Measurements from ENCODE around the gene PSME1. TPM values are rescaled to one million over a fixed set of nuclear protein-coding genes. Genes with fewer than 3 reads are reported as not detected.

The PSME1 gene
- total and polyA plus RNA-seq, 2 of the 13 experiments (the other 11 are each of a cell fraction or from before 2014, with no cell fraction given), result 159 to 608 TPM

DNA sequence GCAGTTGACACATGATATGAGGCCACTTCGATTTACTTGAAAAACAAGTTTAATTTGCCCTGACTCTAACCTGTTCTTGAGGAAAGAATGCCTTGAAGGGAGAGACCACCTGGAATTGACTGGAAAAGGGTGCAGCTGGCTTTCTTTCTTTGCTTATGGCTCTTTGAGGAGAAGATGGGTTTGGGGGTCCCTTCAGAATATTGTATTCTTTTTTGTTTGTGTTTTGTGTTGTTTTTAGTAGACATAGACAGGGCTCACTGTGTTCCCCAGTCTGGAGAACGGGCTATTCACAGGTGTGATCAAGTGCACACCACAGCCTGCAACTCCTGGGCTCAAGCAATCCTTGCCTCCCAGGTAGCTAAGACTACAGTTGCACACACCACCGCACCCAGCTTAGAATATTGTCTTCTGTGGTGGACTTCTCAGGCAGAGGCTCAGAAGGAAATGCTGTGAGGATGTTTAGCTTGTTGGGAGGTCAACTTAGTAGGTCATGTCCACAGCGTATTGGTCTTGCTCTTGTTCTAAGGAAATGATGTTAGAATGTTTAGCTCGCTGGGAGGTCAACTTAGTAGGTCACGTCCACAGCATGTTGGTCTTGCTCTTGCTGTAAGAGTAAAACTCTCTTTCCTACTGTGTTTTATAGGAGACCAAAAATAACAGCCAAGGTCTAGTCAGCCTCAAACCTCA lies 19.7 kb upstream of the PSME1 start (continued):
- no peak for TF ChIP-seq MYC (CRISPR knock-in tag; IDR thresholded peaks at IDR 0.05; ENCODE audit: borderline replicate concordance)
- no peak for TF ChIP-seq ZSCAN21 (CRISPR knock-in tag; IDR thresholded peaks at IDR 0.05; ENCODE audit: borderline replicate concordance)
- TF ChIP-seq ZNF562 (CRISPR knock-in tag; IDR thresholded peaks at IDR 0.05; ENCODE audit: borderline replicate concordance), result no peak
- peak; percentile 12; the same call in 1 of the 2 replicates for TF ChIP-seq TMF1 (CRISPR knock-in tag; IDR thresholded peaks at IDR 0.05; ENCODE audit: low read depth)
- no peak for TF ChIP-seq ZNF292 (CRISPR knock-in tag; IDR thresholded peaks at IDR 0.05; ENCODE audit: borderline replicate concordance, low read depth)
- TF ChIP-seq ZNF235 (CRISPR knock-in tag; IDR thresholded peaks at IDR 0.05; ENCODE audit: borderline replicate concordance), result 0 out of 2 replicates have a peak, but pooled peaks have one; percentile 20
- 0 out of 2 replicates have a peak, but pooled peaks have one; percentile 23 for TF ChIP-seq ZNF263 (CRISPR knock-in tag; IDR thresholded peaks at IDR 0.05)
- 0 out of 2 replicates have a peak, but pooled peaks have one; percentile 14 for TF ChIP-seq ZMYM4 (CRISPR knock-in tag; IDR thresholded peaks at IDR 0.05)
- peak; percentile 64; the same call in 1 of the 2 replicates for TF ChIP-seq MEF2D (CRISPR knock-in tag; IDR thresholded peaks at IDR 0.05)
- no peak for TF ChIP-seq KDM5B (CRISPR knock-in tag; IDR thresholded peaks at IDR 0.05; ENCODE audit: borderline replicate concordance)
- no peak for TF ChIP-seq BORCS8-MEF2B (CRISPR knock-in tag; IDR thresholded peaks at IDR 0.05)
- TF ChIP-seq ZBTB20 (CRISPR knock-in tag; IDR thresholded peaks at IDR 0.05; ENCODE audit: borderline replicate concordance, low read depth), result peak; percentile 73; the same call in 1 of the 2 replicates
- TF ChIP-seq TARDBP (CRISPR knock-in tag; IDR thresholded peaks at IDR 0.05), result peak; percentile 24; the same call in 1 of the 2 replicates
- 0 out of 2 replicates have a peak, but pooled peaks have one; percentile 39 for TF ChIP-seq ZNF773 (CRISPR knock-in tag; IDR thresholded peaks at IDR 0.05; ENCODE audit: borderline replicate concordance)
- 0 out of 2 replicates have a peak, but pooled peaks have one; percentile 50 for TF ChIP-seq ZNF512 (CRISPR knock-in tag; IDR thresholded peaks at IDR 0.05)
- TF ChIP-seq ZNF256 (CRISPR knock-in tag; conservative IDR thresholded peaks at IDR 0.05), result 0 out of 2 replicates have a peak, but pooled peaks have one; percentile 21
- TF ChIP-seq LCORL (IDR thresholded peaks at IDR 0.05), result no peak
- TF ChIP-seq LCORL (CRISPR knock-in tag; IDR thresholded peaks at IDR 0.05), result 0 out of 2 replicates have a peak, but pooled peaks have one; percentile 45
- TF ChIP-seq, protein P1, sequence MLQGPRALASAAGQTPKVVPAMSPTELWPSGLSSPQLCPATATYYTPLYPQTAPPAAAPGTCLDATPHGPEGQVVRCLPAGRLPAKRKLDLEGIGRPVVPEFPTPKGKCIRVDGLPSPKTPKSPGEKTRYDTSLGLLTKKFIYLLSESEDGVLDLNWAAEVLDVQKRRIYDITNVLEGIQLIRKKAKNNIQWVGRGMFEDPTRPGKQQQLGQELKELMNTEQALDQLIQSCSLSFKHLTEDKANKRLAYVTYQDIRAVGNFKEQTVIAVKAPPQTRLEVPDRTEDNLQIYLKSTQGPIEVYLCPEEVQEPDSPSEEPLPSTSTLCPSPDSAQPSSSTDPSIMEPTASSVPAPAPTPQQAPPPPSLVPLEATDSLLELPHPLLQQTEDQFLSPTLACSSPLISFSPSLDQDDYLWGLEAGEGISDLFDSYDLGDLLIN (CRISPR knock-in tag; IDR thresholded peaks at IDR 0.05; ENCODE audit: borderline replicate concordance), result peak; percentile 15; the same call in 1 of the 2 replicates
- 0 out of 2 replicates have a peak, but pooled peaks have one; percentile 55 for TF ChIP-seq ZNF713 (CRISPR knock-in tag; IDR thresholded peaks at IDR 0.05)
- TF ChIP-seq EP300 (IDR thresholded peaks at IDR 0.05; ENCODE audit: low read depth in 2 of 2, low read length in 2 of 2), result no peak
- TF ChIP-seq EP300 (CRISPR knock-in tag; IDR thresholded peaks at IDR 0.05; ENCODE audit: borderline replicate concordance), result 0 out of 2 replicates have a peak, but pooled peaks have one; percentile 27
- TF ChIP-seq FOXO4 (CRISPR knock-in tag; conservative IDR thresholded peaks at IDR 0.05), result 0 out of 2 replicates have a peak, but pooled peaks have one; percentile 78
- TF ChIP-seq SALL1 (CRISPR knock-in tag; IDR thresholded peaks at IDR 0.05), result no peak

Measured in HepG2 (cell line).